T-cell (primary cell): ENCODE measurements around the gene LRATD1. TPM values are rescaled to one million over a fixed set of nuclear protein-coding genes. Genes with fewer than 3 reads are reported as not detected.

Experiments used
- ATAC-seq, 4 experiments: fragments of 200-7000 bp in 3 of 4; fragments of 150-1000 bp in 1 of 4; cut with Tn5 transposase; replicated peaks in 1 of 4; 1 replicate in 3 of 4; 2 replicates in 1 of 4; pipeline ENCODE4 v1.10.0; 2021; ENCODE audit warnings: moderate library complexity in 3 of 4, mild to moderate bottlenecking in 2 of 4, moderate number of reproducible peaks in 1 of 4
- CTCF ChIA-PET, 2 donors: fragments of 300-600 bp; sonication (Branson Sonifier 250); formaldehyde crosslinking; loops; one replicate each; lab custom pipeline; 2022; ENCODE audit warnings: antibody characterized with exemption in 2 of 2; lab: Charles Lee
- POLR2A ChIA-PET, 2 donors: fragments of 300-600 bp; sonication (Branson Sonifier 250); formaldehyde crosslinking; loops; one replicate each; lab custom pipeline; 2022; ENCODE audit warnings: antibody characterized with exemption in 2 of 2; lab: Charles Lee
- DNase-seq, 35 experiments: peaks; one replicate each; pipeline versions ENCODE4 v3.0.0 to v3.0.0-alpha.2; 2013 to 2023
- H3K27ac ChIP-seq: one replicate; pipeline ENCODE4 v1.5.1; 2013; ENCODE audit warnings: low read length
- H3K27me3 ChIP-seq, 2 experiments: replicated peaks in 1 of 2; 1 replicate in 1 of 2; 2 replicates in 1 of 2; pipeline versions ENCODE4 v1.6.1 to v1.7.0; 2013; ENCODE audit warnings: low read length in 1 of 2, mixed read lengths in 1 of 2; ENCODE audit not compliant: control insufficient read depth in 2 of 2, insufficient read depth in 2 of 2; ENCODE audit errors: extremely low read depth in 1 of 2
- H3K36me3 ChIP-seq, 2 donors: 1 replicate in 1 of 2; 2 replicates in 1 of 2; pipeline versions ENCODE4 v1.6.1 to v1.7.0; 2013; ENCODE audit warnings: low read length in 1 of 2; ENCODE audit not compliant: control insufficient read depth in 2 of 2, insufficient read depth in 1 of 2; ENCODE audit errors: extremely low read depth in 1 of 2
- H3K4me1 ChIP-seq, 2 experiments: 1 replicate in 1 of 2; 2 replicates in 1 of 2; pipeline versions ENCODE4 v1.6.1 to v1.7.0; 2013; ENCODE audit warnings: low read length in 2 of 2, mixed read lengths in 1 of 2; ENCODE audit not compliant: insufficient read depth in 2 of 2, control insufficient read depth in 1 of 2; ENCODE audit errors: extremely low read depth in 1 of 2
- H3K4me3 ChIP-seq, 2 donors: 1 replicate in 1 of 2; 2 replicates in 1 of 2; pipeline versions ENCODE4 v1.5.1 to v1.7.0; 2013; ENCODE audit warnings: mild to moderate bottlenecking in 2 of 2, low read length in 1 of 2, moderate library complexity in 1 of 2; ENCODE audit not compliant: control insufficient read depth in 1 of 2; ENCODE audit errors: extremely low read depth in 1 of 2
- H3K9me3 ChIP-seq: 2 replicates; pipeline ENCODE4 v1.7.0; 2013
- H3K27ac Mint-ChIP-seq, 2 donors: one replicate each; pipeline ENCODE4 v1.8.0; 2020 to 2021; ENCODE audit warnings: mild to moderate bottlenecking in 2 of 2, mixed read lengths in 2 of 2
- H3K27me3 Mint-ChIP-seq, 2 donors: one replicate each; pipeline ENCODE4 v1.8.0; 2021 to 2022; ENCODE audit warnings: mixed read lengths in 2 of 2
- H3K36me3 Mint-ChIP-seq: one replicate; pipeline ENCODE4 v1.8.0; 2021; ENCODE audit warnings: mixed read lengths
- H3K4me1 Mint-ChIP-seq, 3 donors: one replicate each; pipeline ENCODE4 v1.8.0; 2020 to 2022; ENCODE audit warnings: mixed read lengths in 3 of 3, mild to moderate bottlenecking in 1 of 3
- H3K4me3 Mint-ChIP-seq, 3 donors: one replicate each; pipeline ENCODE4 v1.8.0; 2020 to 2022; ENCODE audit warnings: mild to moderate bottlenecking in 3 of 3, mixed read lengths in 3 of 3, moderate library complexity in 3 of 3
- H3K9me3 Mint-ChIP-seq, 3 donors: one replicate each; pipeline ENCODE4 v1.8.0; 2020 to 2022; ENCODE audit warnings: mixed read lengths in 3 of 3
- whole genome bisulfite sequencing: methylation state at CpG from one replicate; pipeline ENCODE4 v1.1.5; 2013; ENCODE audit warnings: missing lambda C conversion rate; ENCODE audit not compliant: insufficient coverage; 5-methylcytosine and 5-hydroxymethylcytosine counted together
- total RNA-seq, 35 experiments: library from RNA in 6 of 35; stranded (reverse) in 6 of 35; fragments of 120-200 nt in 1 of 35; gene quantifications; one replicate each; pipeline versions ENCODE4 v1.2.1 to v1.2.4 and lab custom pipeline; 2013 to 2026

LRATD1 gene
- total RNA-seq, 5 donors from 2014 or later (not counting 1 experiment from before 2014, with no cell fraction given): 0.06 to 0.19 TPM; not detected in 3

DNA sequence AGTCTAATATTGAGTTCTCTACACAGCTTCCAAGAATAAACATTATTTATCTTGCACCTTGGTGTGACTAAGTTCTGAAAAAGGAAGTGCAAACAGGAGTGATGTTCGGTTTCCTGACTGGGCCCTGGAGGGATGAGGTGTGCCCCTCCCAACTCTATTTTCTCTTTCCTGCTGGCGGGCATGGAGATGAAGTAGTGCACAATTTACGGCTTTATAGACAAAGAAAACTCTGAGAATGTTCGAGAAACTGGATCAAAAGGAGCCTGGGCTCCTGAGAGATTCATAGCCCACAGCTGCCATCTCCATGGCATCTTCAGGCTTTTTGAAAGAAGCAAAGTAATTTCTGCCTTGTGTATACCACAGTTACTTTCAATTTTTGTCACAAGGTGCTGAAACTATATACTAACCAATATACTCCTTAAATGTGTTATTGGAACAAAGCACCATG, 22.3 kb downstream of the LRATD1 start:
- no peak overlapping the region for H3K4me3 ChIP-seq
- no peaks in the 10 kb centered on the region for H3K27me3 Mint-ChIP-seq
- H3K4me1 Mint-ChIP-seq: no peaks in the 10 kb centered on the region
- no peaks in the 10 kb centered on the region for H3K9me3 Mint-ChIP-seq
- H3K9me3 ChIP-seq: no peaks in the 10 kb centered on the region
- DNase-seq (no peak), ATAC-seq (no peak)
- 38% methylated on average over 2 of the region's 4 CpGs for WGBS
- POLR2A ChIA-PET: no interaction called here
- no peaks in the 10 kb centered on the region for H3K36me3 ChIP-seq
- no peak overlapping the region for H3K27ac Mint-ChIP-seq
- no peak overlapping the region for H3K27ac ChIP-seq
- no peaks in the 10 kb centered on the region for H3K4me1 ChIP-seq
- H3K4me3 Mint-ChIP-seq: no peak overlapping the region
- H3K36me3 Mint-ChIP-seq: no peaks in the 10 kb centered on the region
- H3K27me3 ChIP-seq: no peaks in the 10 kb centered on the region
- CTCF ChIA-PET: no interaction called here

DNA sequence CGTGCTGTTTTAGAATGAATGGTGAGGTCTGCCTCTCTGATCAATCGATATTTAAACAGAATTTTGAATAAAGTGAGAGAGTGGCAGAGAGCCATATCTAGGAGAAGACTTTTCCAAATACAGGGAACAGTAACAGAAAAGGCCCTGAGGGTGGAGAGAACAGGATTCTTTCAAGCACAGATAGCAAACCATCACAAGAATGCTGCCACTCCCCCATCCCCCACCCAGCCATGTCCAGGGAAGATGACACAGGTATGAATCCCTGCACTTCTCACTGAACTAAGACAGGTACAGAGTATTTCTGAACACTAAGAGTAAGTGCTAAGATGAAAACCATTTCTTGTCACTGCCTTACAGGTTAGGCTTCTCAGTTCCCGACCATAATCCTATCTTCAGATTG, 23.6 kb downstream of the LRATD1 start:
- no peaks in the 10 kb centered on the region for H3K36me3 Mint-ChIP-seq
- H3K27me3 ChIP-seq: no peaks in the 10 kb centered on the region
- POLR2A ChIA-PET: no interaction called here
- H3K9me3 ChIP-seq: no peaks in the 10 kb centered on the region
- H3K27ac Mint-ChIP-seq: no peak overlapping the region
- H3K4me3 ChIP-seq: no peak overlapping the region
- WGBS: 60% methylated on average over 1 of the region's 3 CpGs
- ATAC-seq (no peak), DNase-seq (no peak)
- H3K27me3 Mint-ChIP-seq: no peaks in the 10 kb centered on the region
- no peaks in the 10 kb centered on the region for H3K36me3 ChIP-seq
- CTCF ChIA-PET: no interaction called here
- no peaks in the 10 kb centered on the region for H3K4me1 ChIP-seq
- no peak overlapping the region for H3K27ac ChIP-seq
- H3K4me3 Mint-ChIP-seq: no peak overlapping the region
- peaks cover 0 to 2% (median 0%) of the 10 kb centered on the region in 3 donors for H3K9me3 Mint-ChIP-seq
- H3K4me1 Mint-ChIP-seq: no peaks in the 10 kb centered on the region

DNA sequence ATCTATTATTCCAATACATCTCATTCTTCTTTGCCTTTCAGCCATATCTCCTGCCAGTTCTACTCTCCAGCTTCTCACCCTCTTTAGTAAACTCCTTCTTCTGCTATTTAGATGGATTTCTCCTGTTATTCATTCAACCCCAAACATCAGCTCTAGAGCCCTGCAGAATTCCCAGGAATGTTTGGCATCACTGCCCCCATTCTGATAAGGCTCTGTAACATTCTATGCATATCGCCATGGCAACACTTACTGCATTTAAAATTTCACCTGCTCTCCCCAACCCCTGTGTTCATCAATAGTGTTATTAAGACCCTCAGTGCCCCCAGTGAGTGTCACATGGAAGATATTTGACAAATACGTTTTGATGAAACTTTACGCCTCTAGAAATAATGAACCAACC, 28.6 kb downstream of the LRATD1 start:
- H3K4me1 ChIP-seq: no peaks in the 10 kb centered on the region

DNA sequence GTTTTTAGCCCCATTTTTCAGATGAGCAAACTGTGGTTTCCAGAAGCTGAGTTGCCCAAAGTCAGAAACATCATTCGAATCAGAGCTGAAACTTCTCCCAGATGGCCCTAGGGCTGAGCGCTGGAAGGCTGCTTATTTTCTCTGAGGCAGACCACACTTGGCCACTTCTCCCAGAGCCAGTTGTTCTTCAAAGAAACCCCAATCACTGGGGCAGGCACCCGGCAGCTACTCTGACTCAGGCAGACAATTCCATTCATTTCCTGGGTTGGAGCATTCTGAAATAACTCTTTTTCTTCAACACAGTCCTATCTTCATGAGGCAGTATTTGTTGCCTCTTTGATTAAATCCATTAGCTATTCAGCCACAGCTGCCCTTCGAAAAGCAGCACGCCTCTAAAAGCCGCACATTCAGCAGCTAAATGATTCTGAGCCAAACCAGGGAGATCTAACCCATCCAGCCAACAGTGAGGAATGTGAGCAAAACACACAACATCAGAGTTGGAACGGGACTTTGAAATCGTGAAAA, 40.9 kb downstream of the LRATD1 start:
- Histone ChIP-seq H3K9me3 (no peaks in the 10 kb centered on the region), H3K4me1 (no peaks in the 10 kb centered on the region), H3K36me3 (no peaks in the 10 kb centered on the region), H3K27me3 (no peaks in the 10 kb centered on the region), H3K27ac (no peak overlapping the region), H3K4me3 (no peak overlapping the region)
- 81% methylated on average over 6 of the region's 8 CpGs for WGBS
- ATAC-seq: no peak
- Mint-ChIP-seq H3K27me3 (peaks cover 0 to 4% of the 10 kb centered on the region in 2 donors), H3K9me3 (peaks cover 0 to 12% (median 4%) of the 10 kb centered on the region in 3 donors), H3K36me3 (no peaks in the 10 kb centered on the region), H3K27ac (no peak overlapping the region), H3K4me3 (no peak overlapping the region), H3K4me1 (no peaks in the 10 kb centered on the region)
- no peak for DNase-seq
- ChIA-PET CTCF (interaction anchor here in 1 of 2 donors (0.6 kb wide), 1 partner anchor 1184 kb away, joined by 4 read pairs; no protein-coding TSS in a partner anchor), POLR2A (no interaction called here)

More for the DNA sequence above, 28.6 kb downstream of the LRATD1 start:
- H3K4me3 ChIP-seq: no peak overlapping the region
- H3K36me3 Mint-ChIP-seq: no peaks in the 10 kb centered on the region
- H3K27ac Mint-ChIP-seq: no peak overlapping the region
- DNase-seq (no peak), ATAC-seq (no peak)
- no peaks in the 10 kb centered on the region for H3K4me1 Mint-ChIP-seq
- peaks cover 0 to 5% (median 0%) of the 10 kb centered on the region in 3 donors for H3K9me3 Mint-ChIP-seq
- H3K27me3 Mint-ChIP-seq: no peaks in the 10 kb centered on the region
- no peaks in the 10 kb centered on the region for H3K36me3 ChIP-seq
- H3K27me3 ChIP-seq: no peaks in the 10 kb centered on the region
- no peak overlapping the region for H3K4me3 Mint-ChIP-seq
- ChIA-PET POLR2A (no interaction called here), CTCF (interaction anchor here in 1 of 2 donors (0.7 kb wide), 1 partner anchor 9 kb away, joined by 3 read pairs; no protein-coding TSS in a partner anchor)
- no peak overlapping the region for H3K27ac ChIP-seq
- H3K9me3 ChIP-seq: no peaks in the 10 kb centered on the region
- 67% methylated on average over 1 of the region's 3 CpGs for WGBS

DNA sequence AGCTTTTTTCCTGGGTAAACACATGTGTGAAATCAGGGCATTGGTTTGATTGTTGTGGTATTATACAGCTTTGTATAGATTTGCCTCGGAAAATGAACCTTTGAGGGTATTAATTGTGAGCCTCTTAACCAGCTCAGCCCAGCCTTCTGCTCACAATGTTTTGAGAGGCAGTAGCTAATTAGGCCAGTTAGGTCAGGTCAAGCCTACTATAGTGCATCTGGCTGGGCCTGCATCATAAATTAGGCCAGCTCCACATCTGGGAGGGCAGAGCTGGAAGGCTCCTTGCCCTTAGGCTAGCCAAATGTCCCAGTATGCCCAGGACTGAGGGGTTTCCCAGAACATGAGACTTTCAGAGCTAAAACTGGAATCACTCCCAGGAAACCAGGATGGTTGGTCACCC, 43.0 kb downstream of the LRATD1 start:
- no peaks in the 10 kb centered on the region for H3K9me3 ChIP-seq
- H3K36me3 Mint-ChIP-seq: no peaks in the 10 kb centered on the region
- POLR2A ChIA-PET: no interaction called here
- H3K9me3 Mint-ChIP-seq: peaks cover 0 to 12% (median 7%) of the 10 kb centered on the region in 3 donors
- H3K27me3 ChIP-seq: no peaks in the 10 kb centered on the region
- no peak for ATAC-seq
- no peak overlapping the region for H3K27ac Mint-ChIP-seq
- H3K36me3 ChIP-seq: no peaks in the 10 kb centered on the region
- no peaks in the 10 kb centered on the region for H3K4me1 ChIP-seq
- H3K27ac ChIP-seq: no peak overlapping the region
- H3K4me3 Mint-ChIP-seq: no peak overlapping the region
- CTCF ChIA-PET: no interaction called here
- 0% methylated on average over 1 of the region's 1 CpG for WGBS
- no peaks in the 10 kb centered on the region for H3K27me3 Mint-ChIP-seq
- no peaks in the 10 kb centered on the region for H3K4me1 Mint-ChIP-seq
- DNase-seq: no peak
- H3K4me3 ChIP-seq: no peak overlapping the region

DNA sequence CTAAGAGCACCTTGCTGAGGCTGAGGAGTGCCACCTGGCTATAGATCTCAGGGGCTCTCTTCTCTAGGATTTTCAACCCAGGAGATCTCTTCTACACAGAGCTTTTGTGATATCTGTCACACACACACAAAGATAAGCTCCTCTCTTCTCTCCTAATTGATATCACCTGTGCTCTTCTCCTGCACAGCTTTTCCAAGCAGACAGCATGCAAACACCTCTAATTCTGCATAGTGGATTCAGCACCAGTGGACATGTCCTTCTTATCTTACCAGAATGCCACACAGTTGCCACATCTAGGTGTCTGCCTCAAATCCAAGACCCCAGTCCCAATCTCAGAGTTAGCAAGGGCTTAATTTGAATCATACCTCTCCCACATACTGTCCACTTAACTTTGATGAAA, 43.9 kb downstream of the LRATD1 start:
- no peaks in the 10 kb centered on the region for H3K36me3 Mint-ChIP-seq
- DNase-seq (no peak), ATAC-seq (no peak)
- peaks cover 0 to 12% (median 7%) of the 10 kb centered on the region in 3 donors for H3K9me3 Mint-ChIP-seq
- H3K27ac Mint-ChIP-seq: no peak overlapping the region
- CTCF ChIA-PET: no interaction called here
- POLR2A ChIA-PET: no interaction called here
- H3K27me3 Mint-ChIP-seq: no peaks in the 10 kb centered on the region
- H3K36me3 ChIP-seq: no peaks in the 10 kb centered on the region
- no peaks in the 10 kb centered on the region for H3K9me3 ChIP-seq
- H3K4me3 ChIP-seq: no peak overlapping the region
- no peak overlapping the region for H3K4me3 Mint-ChIP-seq
- no peaks in the 10 kb centered on the region for H3K4me1 ChIP-seq
- H3K4me1 Mint-ChIP-seq: no peaks in the 10 kb centered on the region
- H3K27ac ChIP-seq: no peak overlapping the region
- no peaks in the 10 kb centered on the region for H3K27me3 ChIP-seq

DNA sequence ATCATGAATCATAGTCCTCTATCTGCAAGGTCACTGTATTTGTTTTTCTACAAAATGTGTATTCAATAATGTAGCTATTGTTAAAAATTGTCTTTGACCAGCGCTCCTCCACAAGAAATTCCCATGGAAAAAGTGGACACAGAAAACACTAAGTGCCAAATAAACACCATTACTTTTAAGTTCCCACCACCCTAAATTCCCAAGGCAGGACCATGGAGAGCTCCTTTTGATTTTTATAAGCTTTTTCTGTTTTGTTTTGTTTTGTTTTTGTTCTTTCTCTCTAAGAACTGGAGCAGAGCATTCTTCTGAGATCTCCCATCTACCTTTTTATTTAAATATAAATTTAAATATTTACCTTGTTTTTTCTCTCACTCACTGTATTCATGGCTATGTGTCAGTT, 44.5 kb downstream of the LRATD1 start:
- Histone ChIP-seq H3K9me3 (no peaks in the 10 kb centered on the region), H3K27ac (no peak overlapping the region), H3K4me1 (no peaks in the 10 kb centered on the region), H3K27me3 (no peaks in the 10 kb centered on the region), H3K4me3 (no peak overlapping the region), H3K36me3 (no peaks in the 10 kb centered on the region)
- H3K4me1 Mint-ChIP-seq: no peaks in the 10 kb centered on the region
- no peak overlapping the region for H3K4me3 Mint-ChIP-seq
- ChIA-PET POLR2A (no interaction called here), CTCF (no interaction called here)
- DNase-seq: no peak
- H3K9me3 Mint-ChIP-seq: peaks cover 0 to 7% (median 3%) of the 10 kb centered on the region in 3 donors
- H3K27me3 Mint-ChIP-seq: no peaks in the 10 kb centered on the region
- H3K27ac Mint-ChIP-seq: no peak overlapping the region
- no peak for ATAC-seq
- WGBS: no CpG with 5 or more reads among the region's 1 CpG
- no peaks in the 10 kb centered on the region for H3K36me3 Mint-ChIP-seq
